Ishikawa (cell line): ENCODE measurements around the gene MEX3B.

Experiments
- CEBPB ChIP-seq: IDR thresholded peaks from 2 replicates; pipeline ENCODE4 v1.6.1; 2012
- CREB1 ChIP-seq: IDR thresholded peaks from 2 replicates; pipeline ENCODE4 v1.6.1; 2012; ENCODE audit warnings: low read depth
- EGR1 ChIP-seq: IDR thresholded peaks from 2 replicates; pipeline ENCODE4 v1.6.1; 2012
- EP300 ChIP-seq: IDR thresholded peaks from 2 replicates; pipeline ENCODE4 v1.6.1; 2012; ENCODE audit warnings: borderline replicate concordance
- FOXM1 ChIP-seq: IDR thresholded peaks from 2 replicates; pipeline ENCODE4 v1.6.1; 2012; ENCODE audit warnings: low read depth, borderline replicate concordance
- RAD21 ChIP-seq: IDR thresholded peaks from 2 replicates; pipeline ENCODE4 v1.6.1; 2012; ENCODE audit warnings: low read depth
- TAF1 ChIP-seq: IDR thresholded peaks from 2 replicates; pipeline ENCODE4 v1.6.1; 2012; ENCODE audit warnings: low read depth, mild to moderate bottlenecking
- TCF12 ChIP-seq: IDR thresholded peaks from 2 replicates; pipeline ENCODE4 v1.6.1; 2012; ENCODE audit warnings: low read depth
- TEAD4 ChIP-seq: IDR thresholded peaks from 2 replicates; pipeline ENCODE4 v1.6.1; 2012
- YY1 ChIP-seq: IDR thresholded peaks from 2 replicates; pipeline ENCODE4 v1.6.1; 2012; ENCODE audit warnings: low read depth
- ZBTB7A ChIP-seq: IDR thresholded peaks from 2 replicates; pipeline ENCODE4 v1.6.1; 2012; ENCODE audit warnings: low read depth
- TF ChIP-seq, protein P1 (sequence below): IDR thresholded peaks from 2 replicates; pipeline ENCODE4 v1.6.1; 2012; ENCODE audit warnings: low read depth, mild to moderate bottlenecking
- TF ChIP-seq, protein P2 (sequence below): IDR thresholded peaks from 2 replicates; pipeline ENCODE4 v1.6.1; 2012
- TF ChIP-seq, protein P3 (sequence below): IDR thresholded peaks from 2 replicates; pipeline ENCODE4 v1.6.1; 2012

DNA sequence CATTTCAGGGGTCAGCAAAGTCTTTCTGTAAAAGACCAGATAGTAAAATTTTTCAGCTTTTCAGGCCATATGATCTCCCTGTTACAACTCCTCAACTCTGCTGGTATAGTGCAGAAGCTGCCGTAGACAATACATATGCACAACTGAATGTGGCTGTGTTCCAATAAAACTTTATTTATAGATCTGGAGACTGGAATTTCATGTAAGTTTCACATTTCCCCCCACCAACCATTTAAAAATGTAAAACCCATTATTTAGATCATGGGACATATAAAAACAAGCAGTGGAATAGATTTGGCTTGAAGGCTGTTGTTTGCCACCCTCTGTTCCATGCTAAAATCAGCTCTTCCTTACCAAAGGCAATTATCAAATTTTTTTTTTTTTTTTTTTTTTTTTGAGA, 28.8 kb upstream of the MEX3B start:
- no peak for TF ChIP-seq CEBPB
- no peak for TF ChIP-seq TAF1
- no peak for TF ChIP-seq YY1
- TF ChIP-seq EP300 = no peak
- TF ChIP-seq, protein P1, sequence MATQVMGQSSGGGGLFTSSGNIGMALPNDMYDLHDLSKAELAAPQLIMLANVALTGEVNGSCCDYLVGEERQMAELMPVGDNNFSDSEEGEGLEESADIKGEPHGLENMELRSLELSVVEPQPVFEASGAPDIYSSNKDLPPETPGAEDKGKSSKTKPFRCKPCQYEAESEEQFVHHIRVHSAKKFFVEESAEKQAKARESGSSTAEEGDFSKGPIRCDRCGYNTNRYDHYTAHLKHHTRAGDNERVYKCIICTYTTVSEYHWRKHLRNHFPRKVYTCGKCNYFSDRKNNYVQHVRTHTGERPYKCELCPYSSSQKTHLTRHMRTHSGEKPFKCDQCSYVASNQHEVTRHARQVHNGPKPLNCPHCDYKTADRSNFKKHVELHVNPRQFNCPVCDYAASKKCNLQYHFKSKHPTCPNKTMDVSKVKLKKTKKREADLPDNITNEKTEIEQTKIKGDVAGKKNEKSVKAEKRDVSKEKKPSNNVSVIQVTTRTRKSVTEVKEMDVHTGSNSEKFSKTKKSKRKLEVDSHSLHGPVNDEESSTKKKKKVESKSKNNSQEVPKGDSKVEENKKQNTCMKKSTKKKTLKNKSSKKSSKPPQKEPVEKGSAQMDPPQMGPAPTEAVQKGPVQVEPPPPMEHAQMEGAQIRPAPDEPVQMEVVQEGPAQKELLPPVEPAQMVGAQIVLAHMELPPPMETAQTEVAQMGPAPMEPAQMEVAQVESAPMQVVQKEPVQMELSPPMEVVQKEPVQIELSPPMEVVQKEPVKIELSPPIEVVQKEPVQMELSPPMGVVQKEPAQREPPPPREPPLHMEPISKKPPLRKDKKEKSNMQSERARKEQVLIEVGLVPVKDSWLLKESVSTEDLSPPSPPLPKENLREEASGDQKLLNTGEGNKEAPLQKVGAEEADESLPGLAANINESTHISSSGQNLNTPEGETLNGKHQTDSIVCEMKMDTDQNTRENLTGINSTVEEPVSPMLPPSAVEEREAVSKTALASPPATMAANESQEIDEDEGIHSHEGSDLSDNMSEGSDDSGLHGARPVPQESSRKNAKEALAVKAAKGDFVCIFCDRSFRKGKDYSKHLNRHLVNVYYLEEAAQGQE = no peak
- no peak for TF ChIP-seq FOXM1
- no peak for TF ChIP-seq TEAD4
- TF ChIP-seq TCF12 = no peak
- TF ChIP-seq, protein P2, sequence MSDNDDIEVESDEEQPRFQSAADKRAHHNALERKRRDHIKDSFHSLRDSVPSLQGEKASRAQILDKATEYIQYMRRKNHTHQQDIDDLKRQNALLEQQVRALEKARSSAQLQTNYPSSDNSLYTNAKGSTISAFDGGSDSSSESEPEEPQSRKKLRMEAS = no peak
- no peak for TF ChIP-seq RAD21
- TF ChIP-seq, protein P3, sequence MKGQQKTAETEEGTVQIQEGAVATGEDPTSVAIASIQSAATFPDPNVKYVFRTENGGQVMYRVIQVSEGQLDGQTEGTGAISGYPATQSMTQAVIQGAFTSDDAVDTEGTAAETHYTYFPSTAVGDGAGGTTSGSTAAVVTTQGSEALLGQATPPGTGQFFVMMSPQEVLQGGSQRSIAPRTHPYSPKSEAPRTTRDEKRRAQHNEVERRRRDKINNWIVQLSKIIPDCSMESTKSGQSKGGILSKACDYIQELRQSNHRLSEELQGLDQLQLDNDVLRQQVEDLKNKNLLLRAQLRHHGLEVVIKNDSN = no peak
- no peak for TF ChIP-seq ZBTB7A
- TF ChIP-seq CREB1 = no peak
- TF ChIP-seq EGR1 = no peak
